Nucleus accumbens (tissue), 56 donors: ENCODE measurements around the gene OLFML2B.

Experiments
- DNase-seq, 56 donors: peaks; one replicate each; lab custom pipeline; 2025; lab: John Stamatoyannopoulos, UW

Gene OLFML2B

GRCh38 chr1:161951646-161952045 is 72.0 kb downstream of the OLFML2B start:
- no peak for DNase-seq

GRCh38 chr1:161950377-161950776 is 73.3 kb downstream of the OLFML2B start:
- no peak for DNase-seq

- DNase-seq: no peak
These were observed 74.1 kb downstream of the OLFML2B start for GRCh38 chr1:161949548-161949947.

GRCh38 chr1:161948435-161948834 is 75.2 kb downstream of the OLFML2B start:
- no peak for DNase-seq

- DNase-seq: no peak
These were observed 77.3 kb downstream of the OLFML2B start for GRCh38 chr1:161946071-161946987.

- DNase-seq: no peak
These were observed 78.2 kb downstream of the OLFML2B start for GRCh38 chr1:161945306-161946060.

GRCh38 chr1:161944381-161944780 is 79.3 kb downstream of the OLFML2B start:
- no peak for DNase-seq

GRCh38 chr1:161943737-161944136 is 79.9 kb downstream of the OLFML2B start:
- DNase-seq: no peak

GRCh38 chr1:161941726-161942436 is 81.8 kb downstream of the OLFML2B start:
- no peak for DNase-seq

GRCh38 chr1:161940866-161941591 is 82.6 kb downstream of the OLFML2B start:
- DNase-seq: no peak

GRCh38 chr1:161936786-161937185 is 86.9 kb downstream of the OLFML2B start:
- no peak for DNase-seq

GRCh38 chr1:161935264-161935663 is 88.4 kb downstream of the OLFML2B start:
- no peak for DNase-seq

GRCh38 chr1:161933592-161934588 is 89.8 kb downstream of the OLFML2B start:
- DNase-seq: no peak
